Measurements from ENCODE around the gene TNC. TPM values are rescaled to one million over a fixed set of nuclear protein-coding genes. Genes with fewer than 3 reads are reported as not detected.

TNC gene
- polyA plus RNA-seq, 3 donors: 0.02 TPM; not detected in 2

- WGBS (ENCODE audit: insufficient coverage): no CpG with 5 or more reads among the region's 5 CpGs
- H3K27ac Mint-ChIP-seq: no peak overlapping the region
- intact Hi-C loops (cut with micrococcal nuclease): no loop called here
- no peak overlapping the region for H3K4me3 ChIP-seq (replicated peaks in 1 of 3; ENCODE audit: low read depth in 2 of 3, low read length in 3 of 3)
- no peak for TF ChIP-seq CTCF (IDR thresholded peaks at IDR 0.05)
- H4K20me1 ChIP-seq (ENCODE audit: insufficient read depth, low read length): no peaks in the 10 kb centered on the region
- no peaks in the 10 kb centered on the region for H3K4me1 ChIP-seq (ENCODE audit: control insufficient read depth in 1 of 2, insufficient read depth in 2 of 2, low read length in 2 of 2)
- DNase-seq: no peak
- no peaks in the 10 kb centered on the region for H3K9me3 ChIP-seq (replicated peaks in 1 of 2; ENCODE audit: control insufficient read depth in 1 of 2, insufficient read depth in 1 of 2, low read length in 2 of 2)
- no peaks in the 10 kb centered on the region for H3K9me3 Mint-ChIP-seq
- H3K36me3 ChIP-seq (replicated peaks in 1 of 2; ENCODE audit: control insufficient read depth in 1 of 2, insufficient read depth in 2 of 2, low read length in 2 of 2): no peaks in the 10 kb centered on the region
- no peak overlapping the region for H3K9ac ChIP-seq (ENCODE audit: insufficient read depth, low read length, poor library complexity, severe bottlenecking)
- no peaks in the 10 kb centered on the region for H3K4me1 Mint-ChIP-seq
- H2AFZ ChIP-seq (ENCODE audit: insufficient read depth, low read depth, low read length, poor library complexity, severe bottlenecking): no peak overlapping the region
- H3K4me3 Mint-ChIP-seq: no peak overlapping the region
- peaks cover 9 to 18% of the 10 kb centered on the region in 2 donors for H3K27me3 ChIP-seq (ENCODE audit: control insufficient read depth in 2 of 2, insufficient read depth in 2 of 2, low read length in 2 of 2)
- H3K27ac ChIP-seq (ENCODE audit: low read depth in 1 of 2, low read length in 2 of 2): no peak overlapping the region
- no peaks in the 10 kb centered on the region for H3K36me3 Mint-ChIP-seq
- H3K79me2 ChIP-seq (ENCODE audit: insufficient read depth, low read length): no peaks in the 10 kb centered on the region
- H3K27me3 Mint-ChIP-seq (ENCODE audit: low read depth in 3 of 3): peaks cover 14 to 31% (median 26%) of the 10 kb centered on the region in 3 donors
- no peak overlapping the region for H3K4me2 ChIP-seq (replicated peaks; ENCODE audit: extremely low read depth, low read length, poor library complexity, severe bottlenecking)
These were observed 67.9 kb downstream of the TNC start for GRCh38 chr9:115050002-115050490.

- no peak overlapping the region for H2AFZ ChIP-seq (ENCODE audit: insufficient read depth, low read depth, low read length, poor library complexity, severe bottlenecking)
- H3K4me3 ChIP-seq (replicated peaks in 1 of 3; ENCODE audit: low read depth in 2 of 3, low read length in 3 of 3): no peak overlapping the region
- no CpG with 5 or more reads among the region's 1 CpG for WGBS (ENCODE audit: insufficient coverage)
- H3K27me3 Mint-ChIP-seq (ENCODE audit: low read depth in 3 of 3): peaks cover 18 to 38% (median 27%) of the 10 kb centered on the region in 3 donors
- intact Hi-C loops (cut with micrococcal nuclease): no loop called here
- no peaks in the 10 kb centered on the region for H3K79me2 ChIP-seq (ENCODE audit: insufficient read depth, low read length)
- DNase-seq: no peak
- H3K4me2 ChIP-seq (replicated peaks; ENCODE audit: extremely low read depth, low read length, poor library complexity, severe bottlenecking): no peak overlapping the region
- no peak overlapping the region for H3K27ac ChIP-seq (ENCODE audit: low read depth in 1 of 2, low read length in 2 of 2)
- no peaks in the 10 kb centered on the region for H3K36me3 Mint-ChIP-seq
- H3K4me3 Mint-ChIP-seq: no peak overlapping the region
- TF ChIP-seq CTCF (IDR thresholded peaks at IDR 0.05): no peak
- H3K27ac Mint-ChIP-seq: no peak overlapping the region
- no peaks in the 10 kb centered on the region for H3K9me3 ChIP-seq (replicated peaks in 1 of 2; ENCODE audit: control insufficient read depth in 1 of 2, insufficient read depth in 1 of 2, low read length in 2 of 2)
- H3K9ac ChIP-seq (ENCODE audit: insufficient read depth, low read length, poor library complexity, severe bottlenecking): no peak overlapping the region
- no peaks in the 10 kb centered on the region for H3K36me3 ChIP-seq (replicated peaks in 1 of 2; ENCODE audit: control insufficient read depth in 1 of 2, insufficient read depth in 2 of 2, low read length in 2 of 2)
- H3K4me1 ChIP-seq (ENCODE audit: control insufficient read depth in 1 of 2, insufficient read depth in 2 of 2, low read length in 2 of 2): peaks cover 18 to 19% of the 10 kb centered on the region in 2 donors
- H3K27me3 ChIP-seq (ENCODE audit: control insufficient read depth in 2 of 2, insufficient read depth in 2 of 2, low read length in 2 of 2): peaks cover 14 to 23% of the 10 kb centered on the region in 2 donors
- H3K9me3 Mint-ChIP-seq: no peaks in the 10 kb centered on the region
- H3K4me1 Mint-ChIP-seq: peaks cover 17% of the 10 kb centered on the region
- no peaks in the 10 kb centered on the region for H4K20me1 ChIP-seq (ENCODE audit: insufficient read depth, low read length)
These were observed 71.1 kb downstream of the TNC start for GRCh38 chr9:115046824-115047223.
